PC-3 (cell line): ENCODE measurements around the gene CDC27.

Experiments
- EZH2 ChIP-seq: fragments of 300-600 bp; sonication (generic); IDR thresholded peaks from one replicate; pipeline ENCODE4 v1.6.1; 2017; ENCODE audit warnings: antibody characterized with exemption, mild to moderate bottlenecking, low read length; ENCODE audit not compliant: unreplicated experiment
- TF ChIP-seq, protein P1 (sequence below): fragments of 300-600 bp; sonication (generic); conservative IDR thresholded peaks from 2 replicates; pipeline ENCODE4 v1.5.1; 2017; ENCODE audit warnings: antibody characterized with exemption, low read depth, mild to moderate bottlenecking, low read length

DNA sequence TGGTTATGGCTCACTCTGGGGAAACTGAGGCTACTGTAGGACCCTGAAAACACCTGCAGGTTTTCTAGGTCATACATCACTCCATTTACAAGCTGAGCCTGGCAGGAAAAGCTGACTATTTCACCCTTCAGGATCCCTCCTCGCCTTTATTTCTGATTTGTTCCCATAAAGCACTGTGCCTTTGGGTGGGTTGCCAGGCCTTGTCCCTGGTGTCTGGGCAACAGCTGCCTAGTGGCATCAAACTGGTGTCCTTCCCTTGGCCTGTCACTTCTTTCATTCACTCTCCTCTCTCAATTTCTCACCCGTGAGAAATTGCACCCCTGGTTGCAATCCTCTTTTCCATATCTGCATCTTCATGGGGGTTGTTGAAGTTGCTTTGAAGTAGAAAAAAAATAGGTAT is 21.7 kb upstream of the CDC27 start:
- TF ChIP-seq, protein P1, sequence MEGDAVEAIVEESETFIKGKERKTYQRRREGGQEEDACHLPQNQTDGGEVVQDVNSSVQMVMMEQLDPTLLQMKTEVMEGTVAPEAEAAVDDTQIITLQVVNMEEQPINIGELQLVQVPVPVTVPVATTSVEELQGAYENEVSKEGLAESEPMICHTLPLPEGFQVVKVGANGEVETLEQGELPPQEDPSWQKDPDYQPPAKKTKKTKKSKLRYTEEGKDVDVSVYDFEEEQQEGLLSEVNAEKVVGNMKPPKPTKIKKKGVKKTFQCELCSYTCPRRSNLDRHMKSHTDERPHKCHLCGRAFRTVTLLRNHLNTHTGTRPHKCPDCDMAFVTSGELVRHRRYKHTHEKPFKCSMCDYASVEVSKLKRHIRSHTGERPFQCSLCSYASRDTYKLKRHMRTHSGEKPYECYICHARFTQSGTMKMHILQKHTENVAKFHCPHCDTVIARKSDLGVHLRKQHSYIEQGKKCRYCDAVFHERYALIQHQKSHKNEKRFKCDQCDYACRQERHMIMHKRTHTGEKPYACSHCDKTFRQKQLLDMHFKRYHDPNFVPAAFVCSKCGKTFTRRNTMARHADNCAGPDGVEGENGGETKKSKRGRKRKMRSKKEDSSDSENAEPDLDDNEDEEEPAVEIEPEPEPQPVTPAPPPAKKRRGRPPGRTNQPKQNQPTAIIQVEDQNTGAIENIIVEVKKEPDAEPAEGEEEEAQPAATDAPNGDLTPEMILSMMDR = no peak
- TF ChIP-seq EZH2 = no peak
